Kidney capillary endothelial cell (primary cell): Measurements from ENCODE around the gene FGD3.
"Not testable (repeated sequence)": the region's sequence is repeated elsewhere in the genome, so short reads cannot be mapped to it uniquely, and the experiment has no call there.

Experiments
- DNase-seq: peaks from one replicate; pipeline ENCODE4 v3.0.0-alpha.2; 2018; ENCODE audit warnings: low spot score

Gene FGD3

DNA sequence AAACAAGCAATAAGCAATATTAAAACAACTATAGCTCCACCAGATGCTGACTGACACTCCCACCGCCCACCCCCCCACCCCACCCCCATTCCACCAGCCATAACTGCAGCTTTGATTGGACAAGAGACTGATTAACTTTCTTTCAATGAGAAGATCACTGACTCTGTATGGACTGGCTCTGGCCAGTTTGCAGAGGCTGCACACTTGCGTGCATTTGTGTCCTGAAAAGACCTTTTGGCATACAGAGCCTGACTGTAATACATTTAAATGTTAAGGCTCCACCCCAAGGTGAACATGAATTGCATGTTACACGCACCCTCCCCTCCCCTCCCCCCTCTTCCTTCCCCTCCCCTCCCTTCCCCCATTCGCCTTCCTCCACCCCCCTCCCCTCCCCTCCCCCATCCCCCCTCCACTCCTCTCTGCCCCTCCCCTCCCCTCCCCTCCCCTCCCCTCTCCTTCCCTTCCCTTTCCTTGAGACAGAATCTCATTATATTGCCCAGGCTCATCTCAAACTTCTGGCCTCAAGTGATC is 31.1 kb downstream of the FGD3 start:
- DNase-seq, result no peak

DNA sequence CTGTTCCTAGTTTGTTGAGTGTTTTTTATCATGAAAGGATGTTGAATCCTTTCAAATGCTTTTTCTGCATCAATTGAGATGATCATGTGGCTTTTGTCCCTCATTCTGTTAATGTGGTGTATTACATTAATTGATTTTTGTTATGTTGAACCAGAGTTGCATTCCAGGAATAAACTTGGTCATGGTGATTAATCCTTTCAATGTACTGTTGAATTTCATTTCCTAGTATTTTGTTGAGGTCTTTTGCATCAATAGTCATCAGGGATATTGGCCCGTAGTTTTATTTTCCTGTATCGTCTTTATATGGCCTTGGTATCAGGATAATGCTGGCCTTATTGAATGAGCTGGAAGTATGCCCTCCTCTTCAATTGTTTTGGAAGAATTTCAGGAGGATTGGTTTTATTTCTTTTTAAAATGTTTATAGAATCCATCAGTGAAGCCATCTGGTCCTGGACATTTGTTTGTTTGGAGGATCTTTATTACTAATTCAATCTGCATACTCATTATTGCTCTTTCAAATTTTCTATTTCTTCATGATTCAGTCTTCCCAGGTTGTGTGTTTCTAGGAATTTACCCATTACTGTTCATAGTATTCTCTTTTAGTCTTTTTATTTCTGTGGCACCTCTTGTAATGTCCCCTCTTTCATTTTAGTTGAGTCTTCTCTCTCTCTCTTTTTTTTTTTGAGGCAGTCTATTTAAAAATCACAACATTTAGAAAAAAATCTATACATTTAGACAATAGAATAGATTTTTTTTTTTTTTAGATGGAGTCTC is 32.1 kb downstream of the FGD3 start:
- DNase-seq, result no peak

DNA sequence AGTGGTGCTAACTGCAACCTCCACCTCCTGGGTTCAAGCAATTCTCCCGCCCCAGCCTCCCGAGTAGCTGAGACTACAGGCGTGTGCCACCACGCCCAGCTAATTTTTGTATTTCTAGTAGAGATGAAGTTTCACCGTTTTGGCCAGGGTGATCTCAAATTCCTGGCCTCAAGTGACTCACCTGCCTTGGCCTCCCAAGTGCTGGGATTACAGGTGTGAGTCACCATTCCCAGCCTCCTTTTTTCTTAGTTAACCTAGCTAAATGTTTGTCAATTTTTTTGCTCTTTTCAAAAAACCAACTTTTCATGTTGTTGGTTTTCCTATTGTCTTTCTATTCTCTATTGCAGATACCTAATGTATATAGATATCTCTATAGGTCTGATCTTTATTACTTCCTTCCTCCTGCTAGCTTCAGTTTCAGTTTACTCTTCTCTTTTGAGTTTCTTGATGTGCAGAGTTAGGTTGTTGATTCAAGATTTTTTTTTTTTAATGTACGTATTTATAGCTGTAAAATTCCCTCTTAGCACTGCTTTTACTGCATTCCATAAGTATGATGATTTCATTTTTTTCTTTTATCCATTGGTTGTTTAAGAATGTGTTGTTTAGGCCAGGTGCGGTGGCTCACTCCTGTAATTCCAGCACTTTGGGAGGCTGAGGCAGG is 32.9 kb downstream of the FGD3 start:
- no peak for DNase-seq

DNA sequence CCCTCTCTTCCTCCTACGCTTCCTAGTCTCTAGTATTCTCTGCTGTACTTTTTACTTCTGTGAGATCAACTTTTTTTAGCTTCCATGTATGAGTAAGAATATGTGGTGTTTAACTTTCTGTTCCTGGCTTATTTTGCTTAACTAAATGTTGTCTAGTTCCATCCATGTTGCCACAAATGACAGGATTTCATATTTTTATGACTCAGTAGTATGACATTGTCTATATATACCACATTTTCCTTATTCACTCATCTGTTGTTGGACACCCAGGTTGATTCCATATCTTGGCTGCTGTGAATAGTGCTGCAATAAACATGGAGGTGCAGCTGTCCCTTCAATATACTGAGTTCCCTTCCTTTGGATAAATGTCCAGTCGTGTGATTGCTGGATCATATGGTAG is 34.8 kb downstream of the FGD3 start:
- no peak for DNase-seq

DNA sequence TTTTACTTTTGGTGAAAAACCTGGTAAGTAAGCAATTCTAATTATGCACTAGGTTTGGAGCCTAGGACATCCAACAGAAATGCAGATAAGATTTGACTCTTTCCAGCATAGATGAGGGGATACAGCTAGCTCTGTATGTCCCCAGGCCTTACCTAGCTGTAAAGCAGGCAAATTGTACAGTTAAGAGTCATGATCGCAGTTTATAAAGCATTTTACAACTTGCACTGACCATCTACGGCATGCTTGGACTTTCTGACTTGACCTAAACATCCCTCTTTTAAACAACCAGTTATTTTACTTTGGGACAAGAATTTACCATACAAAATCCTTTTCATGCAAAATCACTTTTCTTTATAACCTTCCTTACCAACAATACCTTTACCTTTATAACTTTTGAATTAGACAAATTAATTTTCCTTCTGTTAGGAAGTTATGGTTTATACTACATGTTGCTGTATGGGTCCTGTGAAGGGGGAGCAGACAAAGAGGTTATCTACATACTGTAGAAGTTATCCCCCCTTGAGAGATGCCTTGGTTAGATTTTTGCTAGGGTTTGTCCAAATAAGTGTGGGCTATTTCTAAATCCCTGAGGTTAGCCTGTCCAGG is 36.8 kb downstream of the FGD3 start:
- no peak for DNase-seq

DNA sequence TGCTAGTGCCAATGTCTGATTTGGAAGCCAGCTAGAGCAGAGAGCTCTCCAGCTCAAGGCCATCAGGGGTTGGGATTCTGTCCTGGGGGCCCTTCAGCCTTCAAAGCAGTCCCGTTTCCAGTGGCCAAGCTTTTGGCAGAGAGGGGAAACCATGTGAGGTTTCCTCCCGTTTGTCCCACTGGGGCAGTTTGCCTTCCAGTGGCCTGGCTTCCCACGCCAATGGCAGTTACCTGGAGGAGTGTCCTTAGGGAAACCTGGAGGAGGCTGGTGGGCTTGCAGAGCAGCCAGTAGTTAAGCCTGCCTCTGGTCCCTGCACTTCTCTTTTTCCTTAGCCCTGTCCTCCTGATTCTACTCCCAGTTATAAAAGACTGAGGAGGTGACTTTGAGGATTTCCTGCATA is 37.7 kb downstream of the FGD3 start:
- DNase-seq, result no peak

DNA sequence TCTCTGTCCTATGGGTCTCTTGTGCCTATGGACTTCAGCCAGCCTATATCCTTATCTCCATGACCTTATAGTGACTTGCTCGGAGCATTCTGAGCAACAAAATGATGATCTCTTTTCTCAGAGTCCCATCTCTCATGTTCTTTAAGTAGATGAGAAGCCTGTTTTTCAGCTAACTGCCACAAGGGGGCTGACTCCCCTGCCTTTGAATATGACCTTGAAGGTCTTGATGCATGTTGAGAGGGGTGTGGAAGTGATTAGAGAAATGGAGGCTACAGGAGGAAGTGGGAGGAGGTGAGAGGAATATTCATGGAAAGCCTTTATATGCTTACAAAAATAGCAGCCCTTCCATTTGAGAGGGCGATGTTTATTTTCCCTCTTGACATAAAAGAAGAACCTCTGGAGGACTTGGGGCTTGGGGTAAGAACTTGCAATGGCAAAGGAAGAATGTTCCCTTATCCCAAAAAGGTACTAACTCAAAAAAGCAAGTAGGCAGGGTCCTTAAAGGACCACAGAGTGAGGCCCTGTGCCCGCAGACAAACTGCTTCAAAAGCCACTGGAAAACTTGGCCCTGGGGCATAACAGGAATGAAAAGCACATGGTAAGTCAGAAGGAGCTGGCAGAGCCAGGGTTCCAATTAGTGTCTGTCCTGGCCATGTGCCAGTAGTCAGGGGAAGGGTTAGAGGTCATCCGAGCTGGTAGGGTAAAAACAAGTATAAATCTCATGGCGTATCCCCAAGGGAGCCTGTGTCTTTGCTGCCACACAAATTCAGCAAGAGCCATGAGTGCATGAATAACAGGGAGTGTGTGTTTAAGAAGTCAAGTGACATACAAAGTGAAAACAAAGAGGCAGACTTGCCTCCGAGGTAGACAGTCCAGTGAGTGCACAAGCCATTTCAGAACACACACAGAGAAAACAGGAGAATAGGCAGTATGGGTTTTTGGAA is 39.1 kb downstream of the FGD3 start:
- no peak for DNase-seq

DNA sequence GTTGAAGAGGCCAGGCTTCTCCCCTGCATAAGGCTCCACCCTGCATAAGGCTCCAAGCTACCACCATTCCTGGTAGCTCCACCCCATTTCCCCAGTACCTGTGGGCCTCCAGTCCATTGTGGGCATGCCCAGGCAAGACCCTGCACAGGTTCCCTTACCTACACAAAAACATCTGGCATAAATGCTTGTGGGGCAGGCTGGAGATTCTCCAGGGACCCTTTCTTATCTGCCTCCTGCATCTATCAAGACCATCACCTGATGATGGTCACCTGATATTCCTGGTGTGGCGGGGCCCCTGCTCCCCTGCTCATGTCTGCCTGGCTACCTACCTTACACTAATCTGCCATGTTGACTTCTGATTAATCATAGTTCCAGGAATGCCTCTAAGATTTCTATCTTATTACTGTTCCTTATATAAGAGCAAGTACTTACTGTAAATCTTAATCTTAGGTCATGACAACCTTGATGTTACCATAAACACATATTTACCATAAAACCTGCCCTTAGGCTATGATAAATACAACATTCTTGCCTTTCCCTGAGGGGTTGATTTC is 41.0 kb downstream of the FGD3 start:
- no peak for DNase-seq

DNA sequence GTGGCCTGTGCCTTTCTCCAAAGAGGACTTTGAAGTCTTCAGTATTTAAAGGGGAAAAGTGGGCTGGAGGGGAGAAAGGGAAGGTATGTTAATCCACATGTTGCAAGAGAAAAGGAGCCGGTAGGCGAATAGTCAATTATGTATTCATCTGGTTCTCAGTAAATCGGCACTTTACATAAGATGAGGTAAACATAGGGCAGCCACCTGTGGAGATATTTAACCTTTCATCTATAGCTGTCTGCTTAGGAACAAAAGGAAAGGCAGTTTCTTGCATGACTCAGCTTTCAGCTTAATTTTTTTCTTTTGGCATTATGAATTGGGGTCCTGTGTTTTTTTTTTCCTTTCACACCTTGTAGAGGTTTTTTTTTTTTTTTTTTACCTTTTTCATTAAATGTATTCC is 42.2 kb downstream of the FGD3 start:
- no peak for DNase-seq

DNA sequence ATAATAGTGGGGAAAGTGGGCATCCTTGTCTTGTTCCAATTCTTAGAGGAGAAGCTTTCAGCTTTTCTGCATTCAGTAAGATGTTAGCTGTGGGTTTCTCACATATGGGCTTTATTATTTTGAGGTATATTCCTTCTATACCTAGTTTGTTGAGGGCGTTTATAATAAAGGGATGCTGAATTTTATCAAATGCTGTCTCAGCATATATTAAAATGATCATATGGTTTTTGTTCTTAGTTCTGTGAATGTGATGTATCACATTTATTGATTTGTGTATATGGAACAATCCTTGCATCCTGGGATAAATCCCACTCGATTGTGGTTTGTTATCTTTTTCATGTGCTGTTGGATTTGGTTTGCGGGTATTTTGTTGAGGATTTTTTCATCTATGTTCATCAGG is 43.1 kb downstream of the FGD3 start:
- no peak for DNase-seq

DNA sequence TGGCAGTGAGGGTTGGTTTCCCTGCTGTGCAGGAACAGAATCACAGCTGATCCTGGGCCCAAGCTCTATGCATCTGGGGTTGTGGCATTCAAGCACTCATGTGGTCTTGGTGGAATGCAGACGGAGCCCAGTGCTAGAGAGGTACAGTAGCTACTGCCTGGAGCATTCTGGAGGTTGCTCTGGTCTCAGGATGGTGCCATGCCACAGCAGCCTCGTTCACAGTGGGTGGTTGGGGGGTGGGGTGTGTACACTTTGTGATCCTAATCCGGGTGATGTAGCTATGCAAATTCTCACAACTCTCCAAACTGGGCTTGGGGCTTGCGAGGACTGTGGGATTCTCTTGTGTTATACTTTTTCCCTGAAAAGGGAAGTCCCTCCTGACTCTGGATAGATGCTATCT is 45.2 kb downstream of the FGD3 start:
- DNase-seq, result no peak

DNA sequence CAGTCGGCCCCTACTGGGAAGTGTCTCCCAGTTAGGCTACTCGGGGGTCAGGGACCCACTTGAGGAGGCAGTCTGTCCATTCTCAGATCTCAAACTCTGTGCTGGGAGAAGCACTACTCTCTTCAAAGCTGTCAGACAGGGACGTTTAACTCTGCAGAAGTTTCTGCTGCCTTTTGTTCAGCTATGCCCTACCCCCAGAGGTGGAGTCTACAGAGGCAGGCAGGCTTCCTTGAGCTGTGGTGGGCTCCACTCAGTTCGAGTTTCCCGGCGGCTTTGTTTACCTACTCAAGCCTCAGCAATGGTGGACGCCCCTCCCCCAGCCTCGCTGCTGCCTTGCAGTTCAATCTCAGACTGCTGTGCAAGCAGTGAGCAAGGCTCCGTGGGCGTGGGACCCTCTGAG is 51.5 kb downstream of the FGD3 start:
- not testable (repeated sequence) for DNase-seq

DNA sequence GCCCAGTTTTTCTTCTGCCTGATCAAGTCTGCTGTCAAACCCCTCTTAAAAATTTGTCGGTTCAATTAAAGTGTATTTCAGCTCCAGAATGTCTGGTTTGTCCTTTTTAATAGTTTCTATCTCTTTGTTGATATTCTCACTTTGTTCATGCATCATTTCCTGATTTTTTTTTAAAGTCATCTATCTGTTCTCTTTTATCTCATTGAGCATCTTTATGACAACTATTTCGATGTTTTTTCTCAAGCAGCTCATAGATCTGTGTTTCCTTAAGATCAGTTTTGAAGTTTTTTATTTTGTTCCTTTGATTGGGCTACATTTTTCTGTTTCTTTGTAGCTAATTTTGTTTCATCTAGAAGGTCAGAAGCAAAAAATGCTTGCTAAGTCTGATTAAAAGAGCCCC is 53.7 kb downstream of the FGD3 start:
- DNase-seq, result no peak

DNA sequence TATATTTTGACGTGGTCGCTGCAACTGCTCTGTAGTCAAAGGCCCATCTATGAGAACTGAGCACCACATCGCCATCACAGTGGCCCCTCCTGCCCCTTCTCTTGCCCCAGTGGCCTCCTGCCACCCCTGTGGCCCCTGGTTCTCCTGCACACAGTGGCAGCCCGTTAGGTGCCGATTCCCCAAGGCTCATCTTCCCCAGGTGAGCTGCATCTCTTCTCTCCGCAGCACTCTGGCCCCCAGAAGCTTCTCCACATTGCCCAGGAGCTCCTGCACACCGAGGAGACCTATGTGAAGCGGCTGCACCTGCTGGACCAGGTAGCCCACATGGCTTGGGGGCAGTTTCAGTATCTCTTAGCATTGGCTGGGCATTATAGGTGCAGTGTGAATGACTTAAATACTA is 55.4 kb downstream of the FGD3 start:
- DNase-seq, result no peak

DNA sequence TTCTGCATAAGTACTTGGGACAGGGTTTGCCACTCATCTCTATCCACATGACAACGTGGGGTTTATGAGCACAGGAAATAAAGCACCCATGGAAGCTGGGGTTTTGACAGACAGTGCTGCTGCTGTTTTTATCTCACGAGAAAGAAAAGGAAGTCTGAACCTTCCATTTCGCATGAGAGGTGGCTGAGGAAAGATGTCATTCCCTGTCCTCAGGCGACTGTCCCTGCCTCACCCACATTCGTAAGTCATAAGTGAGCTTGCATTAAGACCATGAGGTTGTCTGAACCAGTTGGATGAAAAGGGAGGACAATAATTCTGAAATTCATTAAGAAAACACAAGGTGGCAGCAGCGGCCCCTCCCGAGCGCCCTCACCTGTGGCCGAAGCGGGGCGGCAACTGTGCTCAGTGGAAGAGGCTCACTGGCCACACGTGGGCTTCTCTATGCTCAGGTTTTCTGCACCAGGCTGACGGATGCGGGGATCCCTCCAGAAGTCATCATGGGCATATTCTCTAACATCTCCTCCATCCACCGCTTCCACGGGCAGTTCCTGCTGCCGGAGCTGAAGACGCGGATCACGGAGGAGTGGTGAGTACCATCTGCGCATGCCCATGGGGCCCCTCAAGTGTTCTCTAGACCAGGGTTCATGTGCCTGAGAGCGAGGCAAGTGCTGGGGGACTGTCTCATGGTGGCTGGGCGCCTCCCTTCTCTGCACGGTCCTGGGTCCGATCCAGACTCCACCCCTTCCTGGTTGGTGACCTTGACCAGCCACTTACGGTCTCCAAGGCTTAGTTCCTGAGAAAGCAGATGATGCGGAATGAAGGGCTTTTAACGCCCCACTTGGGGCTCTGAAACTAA is 56.5 kb downstream of the FGD3 start:
- peak; percentile 27 for DNase-seq

DNA sequence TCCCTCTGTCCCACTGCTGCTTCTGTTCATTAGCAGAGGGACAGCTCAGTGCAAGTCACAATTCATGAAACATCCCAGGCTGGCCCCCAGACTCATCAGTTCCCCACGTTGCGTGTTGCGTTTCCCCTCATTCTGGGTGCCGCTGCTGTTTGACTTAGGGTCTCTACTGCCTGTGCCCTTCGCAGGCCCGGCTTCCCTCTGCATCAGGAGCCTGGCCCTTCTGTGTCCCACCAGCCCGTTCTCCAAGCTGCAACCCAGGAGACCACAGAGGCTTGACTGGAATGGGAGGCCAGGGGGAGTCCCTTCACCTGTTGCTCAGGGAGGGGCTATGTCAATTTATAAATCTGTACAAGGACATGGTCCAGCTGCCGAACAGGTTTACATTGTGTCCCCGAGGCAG is 57.2 kb downstream of the FGD3 start:
- DNase-seq, result no peak

DNA sequence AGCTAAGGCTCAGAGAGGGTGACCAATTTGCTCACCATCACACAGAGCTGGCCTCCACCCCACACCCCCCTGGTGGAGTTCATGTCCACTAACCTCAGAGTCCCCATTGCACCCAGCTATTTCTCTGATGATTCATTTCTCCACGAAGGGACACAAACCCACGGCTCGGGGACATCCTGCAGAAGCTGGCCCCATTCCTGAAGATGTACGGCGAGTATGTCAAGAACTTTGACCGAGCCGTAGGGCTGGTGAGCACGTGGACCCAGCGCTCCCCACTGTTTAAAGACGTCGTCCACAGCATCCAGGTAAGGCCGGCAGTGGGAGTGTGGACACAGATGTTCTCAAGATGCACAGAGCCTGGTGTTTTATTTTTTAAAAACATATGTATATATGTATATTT is 58.6 kb downstream of the FGD3 start:
- no peak for DNase-seq

DNA sequence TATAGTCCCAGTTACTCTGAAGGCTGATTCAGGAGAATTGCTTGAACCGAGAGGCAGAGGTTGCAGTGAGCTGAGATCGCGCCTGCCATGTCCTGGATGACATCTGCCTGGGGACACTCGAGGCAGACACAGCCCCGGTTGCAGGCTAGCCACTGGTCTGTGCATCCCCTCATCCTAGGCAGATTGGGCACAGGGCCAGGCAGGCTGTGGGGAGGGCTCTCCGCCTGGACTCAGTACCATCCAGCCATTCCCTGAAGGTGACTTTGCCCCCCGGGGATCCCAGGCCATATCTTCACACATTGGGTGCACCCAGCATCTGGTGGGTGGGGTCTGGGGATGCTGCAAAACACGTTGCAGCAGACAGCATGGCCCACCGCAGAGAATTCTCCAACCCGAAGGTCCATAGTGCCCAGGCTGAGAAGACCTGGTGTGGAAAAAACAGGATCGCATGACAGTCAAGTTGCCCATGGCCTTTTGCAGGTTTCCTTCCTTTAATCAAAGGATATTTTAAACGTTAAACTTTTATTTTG is 60.3 kb downstream of the FGD3 start:
- no peak for DNase-seq

DNA sequence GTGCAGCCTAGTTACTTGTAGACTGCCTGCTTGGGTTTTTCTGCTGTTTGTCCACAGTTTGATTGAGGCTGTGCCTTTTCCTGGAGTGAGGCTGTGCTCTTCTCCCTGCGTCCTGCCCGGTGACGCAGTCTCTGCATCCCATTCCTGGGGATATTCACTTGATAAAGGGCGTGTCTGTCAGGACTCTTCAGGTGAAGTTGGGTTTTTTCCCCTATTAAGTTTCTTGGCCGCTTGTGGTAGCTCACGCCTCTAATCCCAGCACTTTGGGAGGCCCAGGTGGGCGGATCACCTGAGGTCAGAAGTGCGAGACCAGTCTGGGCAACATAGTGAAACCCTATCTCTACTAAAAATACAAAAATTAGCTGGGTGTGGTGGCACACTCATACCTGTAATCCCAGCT is 61.1 kb downstream of the FGD3 start:
- DNase-seq, result no peak

DNA sequence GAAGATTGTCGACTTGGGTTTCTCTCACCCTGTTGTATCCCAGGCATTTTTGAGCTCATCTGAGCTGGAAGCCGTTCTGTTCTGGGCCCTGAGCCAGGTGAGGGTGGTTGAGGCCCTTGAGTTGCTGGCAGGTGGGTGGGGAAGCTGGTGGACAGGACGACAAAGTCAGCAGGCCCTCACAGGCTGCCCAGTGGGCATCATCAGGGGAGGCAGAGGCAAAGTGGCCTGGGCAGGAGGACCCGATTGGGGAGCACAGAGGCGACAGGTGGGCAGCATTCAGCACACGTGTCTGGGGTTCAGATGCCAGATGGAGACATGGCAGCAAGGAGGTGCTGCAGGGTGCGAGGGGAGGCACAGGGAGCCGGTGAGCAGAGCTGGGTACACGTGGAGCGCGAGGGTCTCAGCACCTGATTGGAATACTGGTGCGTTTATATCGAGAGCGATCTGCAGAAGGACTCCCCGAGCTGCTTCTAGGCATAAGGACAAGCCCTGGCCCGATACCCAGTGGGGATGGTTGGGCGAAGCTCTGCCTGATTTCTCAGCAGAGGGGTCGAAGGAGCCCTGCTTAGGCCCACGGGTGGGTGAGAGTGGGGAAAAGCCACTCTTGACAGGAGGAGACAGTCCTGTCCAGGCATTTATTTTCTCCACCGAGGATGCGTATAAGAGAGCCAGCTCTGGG is 62.2 kb downstream of the FGD3 start:
- DNase-seq, result no peak
